Amygdala (tissue), 56 donors: ENCODE measurements around the gene ZBTB46.
"Not testable (repeated sequence)": the region's sequence is repeated elsewhere in the genome, so short reads cannot be mapped to it uniquely, and the experiment has no call there.

Source experiments
- DNase-seq, 56 donors: peaks; one replicate each; lab custom pipeline; 2025; lab: John Stamatoyannopoulos, UW

The ZBTB46 gene

DNA sequence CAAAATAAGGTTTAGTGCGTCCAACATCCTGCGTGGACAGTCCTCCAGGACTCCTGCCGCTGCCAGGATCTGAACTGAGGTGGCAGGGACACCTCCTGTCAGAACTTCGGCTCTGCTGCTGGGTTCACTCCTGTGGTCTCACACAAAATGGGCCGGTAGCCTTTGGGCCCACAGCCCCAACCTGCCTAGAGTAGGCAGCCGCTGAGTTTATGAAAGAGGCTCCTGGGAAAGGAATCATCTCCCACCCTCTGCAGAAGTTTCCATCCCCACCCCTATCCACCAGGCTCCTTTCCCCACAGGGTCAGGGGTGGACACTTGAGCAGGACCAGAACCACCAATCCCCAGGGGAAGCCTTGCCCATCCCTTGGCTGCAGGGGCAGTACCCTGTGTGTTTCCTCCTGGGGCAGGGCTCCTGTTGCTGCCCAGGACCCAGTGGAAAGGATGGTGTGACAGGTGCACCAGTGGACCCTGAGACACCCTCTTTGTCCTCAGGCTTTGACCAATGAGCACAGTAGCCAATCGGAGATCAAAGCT is 28.2 kb upstream of the ZBTB46 start:
- DNase-seq = no peak

DNA sequence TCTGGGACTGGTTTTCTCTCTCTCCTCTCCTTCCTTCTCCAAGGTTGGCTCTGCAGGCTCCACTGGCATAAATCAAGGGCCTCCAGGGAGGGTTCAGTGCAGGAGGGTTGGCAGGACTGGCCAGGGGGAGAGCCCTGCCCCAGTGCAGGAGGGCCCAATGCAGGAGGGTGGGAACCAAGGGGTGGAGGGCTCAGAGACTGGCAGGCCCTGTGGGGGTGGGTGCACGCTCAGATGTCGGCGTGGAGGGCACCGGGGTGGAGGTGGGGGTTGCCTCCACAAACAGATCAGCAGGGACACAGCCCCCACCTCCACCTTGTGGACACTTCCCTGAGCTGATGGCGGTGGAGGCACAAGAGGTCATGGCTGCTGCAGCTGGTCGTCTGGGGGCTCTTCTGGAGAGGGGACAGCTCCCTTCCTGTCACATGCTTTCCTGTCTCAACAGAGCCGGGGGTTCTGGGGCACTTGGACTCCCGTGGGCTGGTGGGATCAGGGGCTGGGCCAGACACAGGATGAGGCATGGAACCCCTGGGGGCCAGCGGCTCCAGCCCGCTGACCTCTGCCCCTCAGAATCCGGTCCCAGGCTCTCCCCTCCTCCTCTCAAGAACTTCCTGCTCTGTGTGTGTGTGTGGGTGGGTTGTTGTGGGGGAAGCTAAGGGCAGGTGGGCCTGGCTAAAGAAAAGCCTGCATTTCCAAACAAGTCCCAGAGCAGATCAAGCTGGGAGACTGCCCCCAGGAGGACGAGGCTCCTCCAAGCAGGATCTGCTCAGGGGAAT is 27.5 kb upstream of the ZBTB46 start:
- no peak for DNase-seq

DNA sequence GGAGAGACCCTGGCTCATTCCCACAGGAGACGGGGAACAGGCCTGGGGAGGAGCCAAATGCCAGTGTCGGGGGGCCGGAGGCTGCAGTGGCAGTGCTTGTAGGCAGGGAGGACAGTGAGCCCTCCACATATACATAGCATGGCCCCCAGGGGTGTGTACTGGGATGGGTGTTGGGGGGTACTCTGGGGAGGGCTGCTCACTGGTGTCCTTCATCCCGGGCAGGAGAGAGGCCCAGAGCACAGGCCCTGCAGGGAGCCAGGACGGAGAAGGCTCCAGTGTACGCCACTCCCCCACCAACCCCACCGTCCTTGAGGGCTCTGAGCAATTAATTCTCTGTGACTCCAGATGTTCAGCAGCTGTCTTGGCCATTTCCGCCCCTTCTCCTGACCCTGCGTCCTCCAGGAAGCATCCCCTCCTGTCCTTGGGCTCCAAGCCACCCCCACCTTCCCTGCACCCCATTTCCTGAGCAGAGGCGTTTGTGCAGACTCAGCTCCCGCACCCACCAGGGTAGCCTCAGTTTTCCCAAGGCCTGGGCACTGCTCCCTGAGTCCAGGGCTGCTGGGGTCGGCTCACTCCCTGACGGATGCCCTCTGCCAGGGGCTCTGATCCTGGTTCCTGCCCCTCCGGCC is 26.8 kb upstream of the ZBTB46 start:
- DNase-seq = no peak

DNA sequence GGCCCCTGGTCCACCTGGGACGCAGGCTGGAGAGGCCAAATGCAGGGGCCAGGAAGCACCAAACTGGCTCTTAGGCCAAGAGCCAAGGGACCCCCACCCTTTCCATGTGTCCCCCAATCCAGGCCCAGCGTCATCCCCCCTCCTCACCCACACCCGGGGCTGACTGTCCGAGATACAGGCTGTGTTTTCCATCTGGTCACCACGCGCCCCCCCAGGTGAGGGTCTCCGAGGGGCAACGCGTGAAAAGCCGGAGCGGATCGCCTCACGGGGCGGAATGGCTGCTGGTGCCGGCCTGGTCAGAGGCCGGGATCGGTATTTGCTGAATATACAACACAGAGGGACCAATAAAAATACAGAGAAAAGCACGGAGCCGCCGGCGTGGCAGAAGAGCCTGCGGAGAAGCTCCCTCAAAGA is 25.0 kb upstream of the ZBTB46 start:
- DNase-seq = no peak

DNA sequence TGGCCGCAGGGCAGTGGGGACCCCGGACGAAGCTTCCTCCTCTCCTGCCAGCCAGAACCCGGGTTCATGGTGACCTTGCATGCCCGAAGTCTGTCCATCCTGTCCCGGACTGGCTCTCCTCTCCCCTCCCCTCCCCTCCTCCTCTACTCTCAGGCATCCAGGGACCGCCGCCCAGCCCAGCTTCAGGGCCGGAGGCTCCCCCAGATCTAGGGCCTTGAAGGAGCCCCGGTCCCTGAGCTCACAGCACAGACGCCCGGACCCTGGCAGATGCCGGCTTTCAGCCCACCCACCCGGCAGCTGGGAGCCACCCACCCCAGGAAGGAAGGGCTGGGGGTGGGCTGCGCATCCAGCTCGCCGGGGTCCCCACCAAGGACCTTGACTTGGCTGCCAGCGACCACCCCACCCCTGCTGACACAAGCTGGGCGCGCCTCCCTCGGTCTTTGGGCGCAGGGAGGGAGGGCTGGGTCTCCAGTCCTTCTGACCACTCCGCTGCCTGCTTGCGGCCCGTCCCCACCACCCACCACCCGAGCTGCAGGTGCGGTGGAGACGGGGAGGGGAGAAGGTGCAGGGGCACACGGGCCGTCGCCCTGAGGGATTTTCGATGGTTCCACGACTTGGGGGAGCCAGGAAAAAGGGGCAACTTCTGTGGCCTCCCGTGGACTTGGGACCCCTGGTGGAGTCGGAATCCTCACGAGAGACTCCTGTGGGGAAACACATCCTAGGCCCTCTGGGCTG is 24.5 kb upstream of the ZBTB46 start:
- no peak for DNase-seq

DNA sequence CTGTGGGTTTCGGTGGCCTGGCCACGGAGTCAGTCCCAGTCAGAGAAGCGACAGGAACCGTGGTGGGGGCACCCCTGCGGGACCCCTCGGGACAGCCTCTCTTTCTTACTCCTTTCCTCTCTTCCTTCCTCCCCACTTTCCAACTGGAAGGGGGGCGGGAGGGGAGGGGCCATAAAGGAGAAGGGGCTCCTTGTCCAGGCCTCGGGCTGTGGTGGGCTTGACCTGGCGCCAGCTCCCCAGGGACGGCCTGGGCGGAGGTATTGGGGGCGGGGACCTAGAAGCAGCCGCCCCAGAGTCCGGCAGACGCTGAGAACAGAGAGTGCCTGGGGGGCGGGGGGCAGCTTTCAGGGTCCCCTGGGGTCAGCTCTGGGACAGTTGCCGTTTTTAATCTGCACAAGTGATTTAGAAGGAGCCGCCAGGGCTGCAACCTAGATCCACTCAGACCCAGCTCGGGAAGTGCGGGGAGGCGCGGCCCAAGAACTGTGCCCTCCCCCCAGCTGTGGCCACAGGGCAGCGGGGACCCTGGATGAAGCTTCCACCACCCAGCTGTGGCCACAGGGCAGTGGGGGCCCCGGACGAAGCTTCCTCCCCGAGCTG is 23.8 kb upstream of the ZBTB46 start:
- no peak for DNase-seq

DNA sequence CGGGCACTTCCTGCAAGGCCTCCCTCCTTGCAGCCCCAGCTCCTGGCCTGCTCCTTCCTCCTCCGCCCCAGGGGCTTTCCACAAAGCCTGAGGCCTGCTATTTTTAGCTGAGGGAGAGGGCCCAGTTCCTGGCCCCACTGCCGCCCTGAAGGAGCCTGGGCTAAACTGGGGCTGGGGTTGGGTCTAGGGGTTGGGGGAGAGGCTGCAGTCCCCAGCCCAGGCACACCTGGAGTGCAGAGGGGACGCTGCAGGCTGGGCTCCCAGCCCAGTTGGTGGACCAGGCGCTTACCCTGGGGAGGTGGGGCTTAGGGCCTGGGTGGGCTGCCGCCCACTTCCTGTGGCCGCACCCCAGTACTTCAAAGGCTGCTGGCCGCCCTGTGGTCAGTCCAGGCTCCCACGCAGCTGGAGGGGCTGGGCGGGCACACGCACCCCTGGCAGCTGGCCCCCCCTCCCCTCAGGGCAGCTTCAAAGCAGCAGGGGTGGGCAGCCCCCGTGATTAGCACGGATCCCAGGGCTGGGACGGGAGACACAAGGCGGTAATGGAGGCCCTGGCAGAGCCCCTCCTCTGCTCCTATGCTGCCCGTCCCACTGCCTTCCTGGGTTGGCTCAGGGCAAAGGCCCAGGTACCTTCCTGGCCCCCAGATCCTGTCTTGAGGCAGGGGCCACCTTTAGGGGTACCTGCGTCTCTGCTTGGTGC is 23.2 kb upstream of the ZBTB46 start:
- DNase-seq = no peak

DNA sequence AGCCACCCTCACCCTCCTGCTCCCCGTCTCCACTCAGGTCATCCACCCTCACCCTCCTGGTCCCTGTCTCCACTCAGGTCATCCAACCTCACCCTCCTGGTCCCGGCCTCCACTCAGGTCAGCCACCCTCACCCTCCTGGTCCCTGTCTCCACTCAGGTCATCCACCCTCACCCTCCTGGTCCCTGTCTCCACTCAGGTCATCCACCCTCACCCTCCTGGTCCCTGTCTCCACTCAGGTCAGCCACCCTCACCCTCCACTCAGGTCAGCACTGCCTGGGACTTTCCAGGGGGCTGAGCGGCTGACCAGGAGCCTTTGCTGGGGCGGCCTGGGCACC is 22.6 kb upstream of the ZBTB46 start:
- DNase-seq = not testable (repeated sequence)

DNA sequence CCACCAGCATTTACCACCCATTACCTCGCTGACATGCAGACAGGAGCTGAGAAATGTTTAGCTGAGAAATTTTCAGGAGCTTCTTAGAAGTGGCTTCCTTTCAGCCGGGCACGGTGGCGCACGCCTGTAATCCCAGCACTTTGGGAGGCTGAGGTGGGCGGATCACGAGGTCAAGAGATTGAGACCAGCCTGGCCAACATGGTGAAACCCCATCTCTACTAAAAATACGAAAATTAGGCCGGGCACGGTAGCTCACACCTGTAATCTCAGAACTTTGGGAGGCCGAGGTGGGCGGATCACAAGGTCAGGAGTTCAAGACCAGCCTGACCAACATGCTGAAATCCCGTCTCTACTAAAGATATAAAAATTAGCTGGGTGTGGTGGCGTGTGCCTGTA is 20.5 kb upstream of the ZBTB46 start:
- not testable (repeated sequence) for DNase-seq

DNA sequence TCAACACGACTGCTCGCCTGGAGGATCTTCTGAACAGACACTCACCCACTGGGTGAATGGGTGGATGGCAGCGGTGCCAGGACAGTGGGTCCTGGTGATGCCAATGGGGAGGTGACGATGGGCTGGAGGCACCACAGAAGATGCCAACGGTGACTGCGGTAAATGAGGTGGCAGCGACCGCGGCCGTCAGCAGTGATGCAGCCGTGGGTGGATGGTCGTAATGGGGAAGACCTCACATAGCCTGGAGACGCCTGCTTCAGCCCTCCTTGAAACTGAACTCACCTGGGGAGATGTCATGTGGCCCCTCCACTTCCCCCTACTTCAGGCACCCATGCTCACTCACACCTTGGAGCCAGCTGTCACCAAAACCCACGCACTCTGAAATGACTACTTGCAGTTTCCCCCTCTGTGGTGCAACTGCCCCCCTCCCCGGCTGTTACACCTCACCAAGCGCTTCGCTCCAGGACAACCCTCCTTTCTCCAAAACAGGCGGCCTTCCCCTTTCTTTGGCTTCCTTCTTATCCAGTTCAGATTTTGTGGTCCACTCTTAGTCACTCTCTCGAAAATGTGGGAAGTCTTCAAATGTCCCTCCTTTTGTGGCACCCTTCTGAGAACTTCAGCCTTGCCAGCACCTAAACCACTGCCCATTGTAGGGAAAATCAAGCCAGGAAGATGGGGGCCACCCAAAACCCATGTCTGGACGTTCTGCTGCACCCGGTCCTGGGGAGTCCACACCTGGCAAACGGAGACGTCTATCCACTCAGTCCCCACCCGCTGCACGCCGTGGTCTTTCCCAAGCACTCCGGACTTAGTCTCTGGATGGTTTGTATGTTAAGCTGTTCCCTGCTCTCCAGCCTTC is 19.9 kb upstream of the ZBTB46 start:
- DNase-seq = no peak

DNA sequence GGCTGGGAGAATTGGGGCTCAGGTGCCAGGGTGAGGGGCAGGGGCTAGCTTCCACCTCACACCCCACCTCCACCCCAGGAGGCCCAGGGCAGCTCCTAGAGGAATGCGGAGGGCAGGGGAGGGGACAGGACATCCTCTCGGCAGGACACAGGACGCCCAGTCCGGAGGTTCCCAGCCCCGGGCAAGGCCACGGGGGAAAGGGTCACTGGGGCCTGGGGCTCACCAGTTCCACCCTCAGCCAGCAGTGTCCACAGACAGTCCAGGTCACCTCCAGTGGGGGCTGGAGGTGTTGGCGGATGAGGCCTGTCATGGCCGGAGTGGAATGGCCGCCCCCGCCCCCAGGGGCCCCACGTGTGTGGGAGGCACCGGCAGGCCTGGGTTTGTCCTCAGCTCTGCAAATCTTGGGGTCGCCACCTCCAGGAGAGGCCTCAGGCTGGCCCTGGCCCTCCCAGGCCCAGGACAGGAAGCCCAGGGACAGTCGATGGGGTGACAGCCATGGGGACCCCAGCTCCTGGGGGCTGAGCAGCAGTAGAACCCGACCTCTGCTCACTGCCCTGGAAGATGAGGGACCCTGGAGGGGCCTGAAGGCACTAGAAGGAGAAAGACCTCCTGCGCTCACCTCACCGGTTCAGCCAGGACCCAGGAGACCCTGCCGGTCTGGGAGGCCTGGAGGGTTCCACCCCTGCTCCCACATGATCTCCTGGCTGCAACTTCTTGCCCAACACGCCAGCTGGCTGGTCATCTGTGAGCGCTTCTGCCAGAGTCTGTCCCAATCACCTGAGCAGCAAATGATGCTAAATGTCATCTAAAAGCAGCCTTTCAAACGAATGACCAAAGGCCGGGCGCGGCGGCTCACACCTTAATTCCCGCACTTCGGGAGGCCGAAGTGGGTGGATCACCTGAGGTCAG is 17.2 kb upstream of the ZBTB46 start:
- no peak for DNase-seq

DNA sequence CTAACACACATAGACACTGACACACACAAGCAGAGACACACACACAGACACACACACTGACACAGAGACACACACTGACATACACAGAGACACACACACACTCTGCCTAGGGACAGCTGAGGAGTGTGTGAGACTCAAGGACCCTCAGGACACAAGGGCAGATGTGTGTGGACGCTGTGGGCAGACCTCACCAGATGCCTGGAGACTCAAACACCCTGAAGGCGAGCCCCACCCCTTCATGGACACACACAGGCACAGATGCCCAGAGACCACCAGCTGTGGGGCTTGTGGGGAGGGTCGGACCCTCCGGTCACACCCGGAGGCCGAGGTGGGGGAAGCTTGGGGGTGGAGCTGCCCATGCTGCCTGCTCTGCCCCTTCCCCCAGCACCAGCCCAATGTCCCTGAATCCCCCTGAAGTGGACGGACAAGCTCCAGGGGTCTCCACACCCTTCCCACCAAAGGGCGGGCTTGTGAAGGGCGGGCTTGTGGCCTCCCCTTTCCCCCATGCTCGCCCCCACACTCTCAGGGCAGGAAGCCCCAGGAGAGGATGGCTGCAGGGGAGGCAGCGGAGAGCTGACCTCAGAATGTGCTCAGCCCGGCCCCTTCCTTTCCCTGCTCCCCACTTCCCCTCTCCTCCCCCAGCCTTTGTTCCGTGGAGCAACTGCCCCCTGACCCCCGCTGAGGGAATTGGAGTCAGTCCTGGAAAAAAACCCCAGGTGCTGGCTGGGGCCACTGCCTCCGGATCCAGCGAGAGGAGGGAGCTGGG is 16.4 kb upstream of the ZBTB46 start:
- no peak for DNase-seq

DNA sequence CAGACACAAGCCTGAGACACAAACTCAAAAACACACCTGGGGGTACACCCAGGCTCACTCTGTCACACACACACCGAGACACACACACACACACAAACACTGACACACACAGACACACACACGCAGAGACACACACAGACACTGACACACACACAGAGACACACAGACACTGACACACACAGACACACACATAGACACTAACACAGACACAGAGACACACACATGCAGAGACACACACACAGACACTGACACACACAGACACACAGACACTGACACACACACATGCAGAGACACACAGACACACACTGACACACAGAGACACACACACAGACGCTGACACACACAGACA is 15.8 kb upstream of the ZBTB46 start:
- DNase-seq = no peak

DNA sequence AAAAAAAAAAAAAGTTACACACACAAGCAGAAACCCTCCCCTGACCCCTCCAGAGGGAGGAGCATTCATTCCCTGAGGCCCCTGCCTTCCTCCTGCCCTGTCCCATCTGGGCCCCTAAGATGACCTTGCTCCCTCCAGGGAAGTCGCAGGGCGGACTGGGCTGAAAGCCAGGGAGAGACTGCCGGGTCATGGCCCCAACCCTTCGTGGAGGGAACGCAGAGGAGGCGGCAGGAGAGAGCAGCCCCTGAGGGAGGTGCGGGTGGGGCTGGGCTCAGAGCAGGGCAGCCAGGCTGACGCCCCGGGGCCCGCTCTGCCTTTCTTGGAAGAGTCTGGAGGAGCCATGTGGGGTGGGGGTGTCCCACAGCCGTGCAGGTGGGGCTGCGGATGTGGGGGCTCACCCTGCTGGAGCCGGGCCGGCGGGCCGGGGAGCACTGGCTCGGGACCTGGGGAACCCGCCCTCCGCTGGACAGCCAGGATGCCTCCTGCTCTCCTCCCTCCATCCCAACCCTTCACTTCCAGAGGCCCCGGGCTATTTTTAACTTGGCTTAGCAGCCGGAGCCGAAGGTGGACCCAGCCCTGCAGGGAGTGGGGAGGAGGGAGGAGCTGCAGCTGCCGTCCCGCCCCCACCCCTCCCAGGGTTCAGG is 15.2 kb upstream of the ZBTB46 start:
- no peak for DNase-seq

DNA sequence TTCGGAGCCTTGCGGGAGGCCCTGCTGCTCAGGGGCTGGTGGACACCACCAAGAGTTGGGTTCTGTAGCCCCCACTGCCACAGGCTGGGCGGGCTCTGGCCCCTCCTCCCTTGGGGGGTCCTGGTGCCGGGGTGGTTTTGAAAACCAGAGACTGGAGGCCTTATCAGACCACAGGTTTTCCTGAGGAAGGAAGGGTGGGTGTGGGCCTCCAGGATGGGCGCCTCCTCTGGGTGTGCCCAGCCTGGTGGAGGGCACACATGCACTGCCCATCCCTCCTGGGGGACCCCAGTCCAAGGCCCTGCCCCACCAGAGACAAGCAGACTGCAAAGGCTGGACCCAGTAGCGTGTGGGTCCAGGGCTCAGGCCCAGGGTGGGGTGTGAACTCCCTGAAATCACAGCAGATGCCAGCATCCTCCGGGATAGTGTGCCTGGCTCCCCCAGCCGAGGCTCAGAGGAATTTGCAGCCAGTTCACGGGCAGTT is 13.5 kb upstream of the ZBTB46 start:
- no peak for DNase-seq

DNA sequence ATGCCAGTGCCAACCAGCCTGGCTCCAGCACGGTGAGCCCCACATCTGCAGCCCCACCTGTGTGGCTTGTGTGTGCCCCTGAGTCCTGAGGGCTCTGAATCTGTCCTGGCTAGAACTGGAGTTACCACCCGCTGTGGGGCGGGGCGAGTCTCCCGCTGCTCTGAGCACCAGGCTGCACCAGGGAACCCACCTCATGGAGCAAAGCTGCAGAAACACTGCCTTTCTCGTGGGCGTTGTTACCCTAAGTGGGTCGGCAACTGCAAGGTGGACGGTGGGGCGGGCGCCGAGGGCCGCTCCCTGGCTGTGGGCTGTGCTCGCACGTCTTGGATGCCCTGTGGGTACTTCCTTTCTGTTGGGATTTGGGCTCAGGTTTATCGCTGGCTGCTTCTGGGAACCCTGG is 12.7 kb upstream of the ZBTB46 start:
- no peak for DNase-seq

DNA sequence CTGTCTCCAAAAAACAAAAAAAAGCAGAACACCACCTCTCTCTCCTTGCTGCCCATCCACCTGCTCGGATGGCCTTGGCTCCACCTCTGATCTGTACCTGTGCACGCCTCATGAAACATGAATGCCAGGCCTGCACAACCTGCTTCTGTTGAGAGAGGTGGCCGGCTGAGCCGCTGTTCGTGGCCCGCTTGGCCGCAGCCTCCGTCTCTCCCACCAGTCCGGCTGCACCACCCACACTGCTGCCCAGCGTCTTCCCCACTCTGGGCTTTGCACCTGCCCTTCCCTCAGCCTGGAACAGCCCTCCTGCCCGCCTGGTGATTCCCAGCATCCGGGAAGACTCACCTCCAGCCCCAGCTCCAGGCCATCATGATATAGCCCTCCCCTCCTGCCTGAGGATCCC is 12.2 kb upstream of the ZBTB46 start:
- no peak for DNase-seq
